CD8-positive, alpha-beta memory T cell (primary cell): ENCODE results near the gene ABCA12. TPM values are rescaled to one million over a fixed set of nuclear protein-coding genes. Genes with fewer than 3 reads are reported as not detected.

Experiments used
- CTCF ChIA-PET: fragments of 350-600 bp; sonication (Branson Sonifier 250); formaldehyde crosslinking; loops from one replicate; lab custom pipeline; 2021; ENCODE audit warnings: antibody characterized with exemption; lab: Charles Lee
- POLR2A ChIA-PET: fragments of 350-600 bp; sonication (Branson Sonifier 250); formaldehyde crosslinking; loops from one replicate; lab custom pipeline; 2021; ENCODE audit warnings: antibody characterized with exemption; lab: Charles Lee
- DNase-seq, 5 donors: peaks; one replicate each; pipeline versions ENCODE4 v3.0.0 to v3.0.0-alpha.2; 2020 to 2022; ENCODE audit warnings: mixed read lengths in 1 of 5
- H3K27ac ChIP-seq: one replicate; pipeline ENCODE4 v1.7.0; 2013; ENCODE audit warnings: low read depth, mild to moderate bottlenecking, low read length, moderate library complexity
- H3K27me3 ChIP-seq: 2 replicates; pipeline ENCODE4 v1.7.0; 2013; ENCODE audit warnings: low read length, mild to moderate bottlenecking; ENCODE audit not compliant: insufficient read depth, poor library complexity, severe bottlenecking
- H3K36me3 ChIP-seq: 2 replicates; pipeline ENCODE4 v1.7.0; 2013; ENCODE audit warnings: mild to moderate bottlenecking, low read length, moderate library complexity; ENCODE audit not compliant: insufficient read depth
- H3K4me1 ChIP-seq: 2 replicates; pipeline ENCODE4 v1.7.0; 2013; ENCODE audit warnings: mild to moderate bottlenecking, low read length, moderate library complexity; ENCODE audit not compliant: insufficient read depth
- H3K4me3 ChIP-seq: 2 replicates; pipeline ENCODE4 v1.7.0; 2013; ENCODE audit warnings: mild to moderate bottlenecking, low read length
- H3K9me3 ChIP-seq: 2 replicates; pipeline ENCODE4 v1.7.0; 2013; ENCODE audit warnings: mild to moderate bottlenecking, low read length
- H3K27ac Mint-ChIP-seq, 8 donors: one replicate each; pipeline ENCODE4 v1.8.0; 2020 to 2021; ENCODE audit warnings: mixed read lengths in 8 of 8, mild to moderate bottlenecking in 6 of 8, inconsistent platforms in 3 of 8, moderate library complexity in 3 of 8
- H3K27me3 Mint-ChIP-seq, 2 donors: one replicate each; pipeline ENCODE4 v1.8.0; 2020 to 2021; ENCODE audit warnings: mixed read lengths in 2 of 2, mild to moderate bottlenecking in 1 of 2, moderate library complexity in 1 of 2
- H3K36me3 Mint-ChIP-seq, 3 donors: one replicate each; pipeline ENCODE4 v1.8.0; 2020 to 2021; ENCODE audit warnings: mixed read lengths in 3 of 3, inconsistent platforms in 1 of 3, mild to moderate bottlenecking in 1 of 3
- H3K4me1 Mint-ChIP-seq, 3 donors: one replicate each; pipeline ENCODE4 v1.8.0; 2020 to 2021; ENCODE audit warnings: mixed read lengths in 3 of 3, inconsistent platforms in 1 of 3, mild to moderate bottlenecking in 1 of 3
- H3K4me3 Mint-ChIP-seq, 7 donors: one replicate each; pipeline ENCODE4 v1.8.0; 2020 to 2021; ENCODE audit warnings: mixed read lengths in 7 of 7, mild to moderate bottlenecking in 6 of 7, moderate library complexity in 4 of 7, inconsistent platforms in 2 of 7
- H3K9me3 Mint-ChIP-seq, 5 donors: one replicate each; pipeline ENCODE4 v1.8.0; 2020 to 2022; ENCODE audit warnings: mixed read lengths in 5 of 5, mild to moderate bottlenecking in 3 of 5, moderate library complexity in 2 of 5, inconsistent platforms in 1 of 5
- polyA plus RNA-seq: library from polyadenylated mRNA; unstranded; fragments of 300-500 nt; fragmentation: Illumina TruSeq; gene quantifications from one replicate; pipeline ENCODE4 v1.2.3, GENCODE V29; 2021
- total RNA-seq, 2 experiments: library from RNA; stranded (reverse); gene quantifications; one replicate each; pipeline ENCODE4 v1.2.3, GENCODE V29; 2021

ABCA12 gene
- total and polyA plus RNA-seq, 3 experiments from 2014 or later = not detected

DNA sequence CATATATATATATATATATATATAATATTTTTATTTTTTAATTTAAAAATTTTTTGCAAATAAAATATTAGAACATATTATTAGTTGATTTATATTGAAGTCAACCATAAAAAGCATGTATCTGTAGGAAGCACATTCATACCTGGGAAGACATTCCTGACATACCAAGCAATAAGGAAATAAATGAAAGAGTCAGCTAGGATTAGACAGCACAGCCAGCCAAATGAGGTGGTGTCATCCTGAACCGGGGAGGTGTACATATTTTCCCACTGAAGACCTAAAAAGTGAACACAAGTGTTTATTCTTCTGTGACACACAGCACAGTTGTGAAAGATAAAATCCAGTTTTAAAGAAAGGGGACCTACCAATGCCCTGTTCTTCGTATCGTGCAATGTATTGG is 149.2 kb downstream of the ABCA12 start:
- Histone ChIP-seq H3K4me3 (no peak overlapping the region), H3K9me3 (no peaks in the 10 kb centered on the region), H3K4me1 (no peaks in the 10 kb centered on the region), H3K27ac (no peak overlapping the region), H3K27me3 (no peaks in the 10 kb centered on the region), H3K36me3 (no peaks in the 10 kb centered on the region)
- no peak overlapping the region for H3K4me3 Mint-ChIP-seq
- H3K9me3 Mint-ChIP-seq = peaks cover 0 to 2% (median 0%) of the 10 kb centered on the region in 5 donors
- H3K27ac Mint-ChIP-seq = no peak overlapping the region
- ChIA-PET CTCF (no interaction called here), POLR2A (no interaction called here)
- no peaks in the 10 kb centered on the region for H3K4me1 Mint-ChIP-seq
- DNase-seq = no peak
- peaks cover 0 to 5% of the 10 kb centered on the region in 2 donors for H3K27me3 Mint-ChIP-seq
- H3K36me3 Mint-ChIP-seq = no peaks in the 10 kb centered on the region

- ChIA-PET POLR2A (no interaction called here), CTCF (no interaction called here)
- H3K27me3 ChIP-seq = no peaks in the 10 kb centered on the region
- Mint-ChIP-seq H3K27me3 (peaks cover 0 to 5% of the 10 kb centered on the region in 2 donors), H3K4me3 (no peak overlapping the region), H3K4me1 (no peaks in the 10 kb centered on the region), H3K27ac (no peak overlapping the region), H3K9me3 (peaks cover 0 to 2% (median 0%) of the 10 kb centered on the region in 5 donors), H3K36me3 (no peaks in the 10 kb centered on the region)
- H3K9me3 ChIP-seq = no peaks in the 10 kb centered on the region
- DNase-seq = no peak
- no peak overlapping the region for H3K27ac ChIP-seq
- H3K4me3 ChIP-seq = no peak overlapping the region
- no peaks in the 10 kb centered on the region for H3K4me1 ChIP-seq
- H3K36me3 ChIP-seq = no peaks in the 10 kb centered on the region
These were observed 151.2 kb downstream of the ABCA12 start for GRCh38 chr2:214987261-214987660.

GRCh38 chr2:214985619-214986018 is 152.8 kb downstream of the ABCA12 start:
- no peak overlapping the region for H3K4me3 ChIP-seq
- Mint-ChIP-seq H3K9me3 (peaks cover 0 to 2% (median 0%) of the 10 kb centered on the region in 5 donors), H3K4me3 (no peak overlapping the region), H3K36me3 (no peaks in the 10 kb centered on the region), H3K27ac (no peak overlapping the region), H3K27me3 (peaks cover 0 to 5% of the 10 kb centered on the region in 2 donors), H3K4me1 (no peaks in the 10 kb centered on the region)
- no peaks in the 10 kb centered on the region for H3K4me1 ChIP-seq
- ChIA-PET CTCF (no interaction called here), POLR2A (no interaction called here)
- H3K36me3 ChIP-seq = no peaks in the 10 kb centered on the region
- no peak for DNase-seq
- no peaks in the 10 kb centered on the region for H3K9me3 ChIP-seq
- no peaks in the 10 kb centered on the region for H3K27me3 ChIP-seq
- no peak overlapping the region for H3K27ac ChIP-seq

DNA sequence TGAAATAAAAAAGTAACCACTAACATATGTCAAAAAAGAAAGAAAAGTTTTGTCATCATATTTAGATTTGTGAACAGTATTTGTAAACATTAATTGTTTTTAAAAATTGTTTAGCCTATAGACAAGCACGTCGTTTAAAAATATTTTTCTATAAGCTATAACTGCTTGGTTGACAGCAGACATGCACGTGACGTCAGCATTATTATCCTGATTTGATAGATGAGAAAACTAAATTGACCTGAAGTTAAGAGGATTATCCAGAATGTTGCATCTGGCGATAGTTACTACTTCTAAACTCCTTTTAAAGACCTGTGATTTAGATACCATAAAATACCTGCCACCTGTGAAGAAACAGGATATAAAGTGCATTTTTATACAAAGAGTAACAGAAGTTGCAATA is 172.0 kb downstream of the ABCA12 start:
- Histone ChIP-seq H3K4me1 (no peaks in the 10 kb centered on the region), H3K27ac (no peak overlapping the region), H3K9me3 (no peaks in the 10 kb centered on the region), H3K27me3 (no peaks in the 10 kb centered on the region), H3K4me3 (no peak overlapping the region), H3K36me3 (no peaks in the 10 kb centered on the region)
- ChIA-PET CTCF (no interaction called here), POLR2A (no interaction called here)
- Mint-ChIP-seq H3K27ac (no peak overlapping the region), H3K9me3 (peaks cover 8 to 27% (median 11%) of the 10 kb centered on the region in 5 donors), H3K27me3 (peaks cover 3 to 7% of the 10 kb centered on the region in 2 donors), H3K36me3 (peaks cover 0 to 5% (median 0%) of the 10 kb centered on the region in 3 donors), H3K4me1 (no peaks in the 10 kb centered on the region), H3K4me3 (no peak overlapping the region)
- no peak for DNase-seq

DNA sequence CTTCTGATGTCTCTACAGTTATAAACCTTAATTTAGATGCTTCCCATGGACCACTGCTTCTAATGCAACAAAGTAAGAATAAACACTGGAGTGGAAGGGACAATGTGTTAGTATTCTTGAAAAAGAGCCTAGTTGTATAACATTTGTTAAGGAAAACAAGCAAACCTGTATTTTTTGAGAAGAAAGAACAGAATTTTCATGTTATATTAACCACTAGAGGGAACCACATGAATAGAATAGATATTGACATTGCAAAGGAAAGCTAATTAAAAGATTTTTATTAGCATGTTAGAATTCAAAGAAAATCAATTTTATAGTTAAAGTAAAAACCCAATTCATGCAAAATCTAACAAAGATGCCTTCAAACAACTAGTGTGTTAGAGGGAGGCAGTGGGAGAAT is 177.7 kb downstream of the ABCA12 start:
- Mint-ChIP-seq H3K9me3 (peaks cover 8 to 28% (median 11%) of the 10 kb centered on the region in 5 donors), H3K27me3 (peaks cover 3 to 12% of the 10 kb centered on the region in 2 donors), H3K4me1 (no peaks in the 10 kb centered on the region), H3K27ac (no peak overlapping the region), H3K36me3 (peaks cover 0 to 5% (median 0%) of the 10 kb centered on the region in 3 donors), H3K4me3 (no peak overlapping the region)
- H3K36me3 ChIP-seq = no peaks in the 10 kb centered on the region
- CTCF ChIA-PET = no interaction called here
- POLR2A ChIA-PET = no interaction called here
- no peaks in the 10 kb centered on the region for H3K9me3 ChIP-seq
- H3K4me3 ChIP-seq = no peak overlapping the region
- no peak for DNase-seq
- no peak overlapping the region for H3K27ac ChIP-seq
- no peaks in the 10 kb centered on the region for H3K4me1 ChIP-seq
- H3K27me3 ChIP-seq = no peaks in the 10 kb centered on the region

GRCh38 chr2:214946949-214947348 is 191.5 kb downstream of the ABCA12 start:
- DNase-seq = no peak
- Mint-ChIP-seq H3K27ac (no peak overlapping the region), H3K4me3 (no peak overlapping the region), H3K4me1 (no peaks in the 10 kb centered on the region), H3K27me3 (peaks cover 4 to 9% of the 10 kb centered on the region in 2 donors), H3K36me3 (no peaks in the 10 kb centered on the region), H3K9me3 (peaks cover 0 to 3% (median 0%) of the 10 kb centered on the region in 5 donors)
- no peak overlapping the region for H3K4me3 ChIP-seq
- H3K27me3 ChIP-seq = no peaks in the 10 kb centered on the region
- H3K9me3 ChIP-seq = no peaks in the 10 kb centered on the region
- ChIA-PET CTCF (no interaction called here), POLR2A (no interaction called here)
- H3K36me3 ChIP-seq = no peaks in the 10 kb centered on the region
- no peaks in the 10 kb centered on the region for H3K4me1 ChIP-seq
- no peak overlapping the region for H3K27ac ChIP-seq

DNA sequence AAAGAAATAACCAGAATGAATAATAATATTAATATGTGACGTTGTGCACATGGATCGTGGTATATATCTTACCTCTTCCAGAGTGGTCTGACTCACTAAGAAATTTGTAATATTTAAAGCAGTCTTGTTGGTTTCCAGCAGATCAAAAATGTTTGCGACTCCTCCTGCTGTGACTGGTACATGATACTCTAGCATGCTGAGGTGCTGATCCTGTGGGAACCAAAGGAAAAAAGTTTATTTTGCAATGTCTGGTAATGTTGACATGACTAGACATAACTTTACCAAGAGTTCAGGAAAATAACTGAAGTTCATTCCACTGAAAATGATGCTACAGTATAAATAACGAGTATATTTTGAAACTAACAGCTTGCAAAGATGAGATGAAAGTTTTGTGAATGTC is 204.4 kb downstream of the ABCA12 start:
- Mint-ChIP-seq H3K27me3 (no peaks in the 10 kb centered on the region), H3K4me3 (no peak overlapping the region), H3K9me3 (peaks cover 0 to 5% (median 0%) of the 10 kb centered on the region in 5 donors), H3K36me3 (no peaks in the 10 kb centered on the region), H3K4me1 (no peaks in the 10 kb centered on the region), H3K27ac (no peak overlapping the region)
- Histone ChIP-seq H3K9me3 (no peaks in the 10 kb centered on the region), H3K4me3 (no peak overlapping the region), H3K4me1 (no peaks in the 10 kb centered on the region), H3K36me3 (no peaks in the 10 kb centered on the region), H3K27me3 (no peaks in the 10 kb centered on the region), H3K27ac (no peak overlapping the region)
- ChIA-PET CTCF (no interaction called here), POLR2A (no interaction called here)
- DNase-seq = no peak

DNA sequence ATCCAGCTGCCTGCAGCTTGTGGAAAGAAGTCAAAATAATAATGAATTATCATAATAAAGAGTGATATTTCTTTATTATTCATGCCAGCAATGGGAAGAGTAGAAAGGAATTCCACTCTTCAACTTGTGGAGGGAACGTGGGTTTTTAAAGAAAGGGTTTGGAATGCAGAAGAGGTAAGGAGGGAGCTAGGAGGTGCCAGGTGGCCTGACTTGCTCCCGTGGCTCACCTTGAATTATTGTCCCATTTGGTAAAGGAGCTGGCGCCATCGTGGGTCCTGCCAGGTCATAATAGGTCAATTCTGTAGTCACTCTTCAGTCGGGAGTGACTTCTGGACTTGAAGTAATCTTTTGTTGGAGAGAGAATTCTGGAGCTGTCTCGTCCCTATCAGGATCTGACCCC is 233.8 kb downstream of the ABCA12 start:
- Histone ChIP-seq H3K4me1 (no peaks in the 10 kb centered on the region), H3K9me3 (no peaks in the 10 kb centered on the region), H3K27ac (no peak overlapping the region), H3K27me3 (no peaks in the 10 kb centered on the region), H3K4me3 (no peak overlapping the region), H3K36me3 (no peaks in the 10 kb centered on the region)
- Mint-ChIP-seq H3K9me3 (peaks cover 0 to 2% (median 0%) of the 10 kb centered on the region in 5 donors), H3K4me3 (no peak overlapping the region), H3K36me3 (no peaks in the 10 kb centered on the region), H3K4me1 (no peaks in the 10 kb centered on the region), H3K27ac (no peak overlapping the region), H3K27me3 (peaks cover 0 to 2% of the 10 kb centered on the region in 2 donors)
- POLR2A ChIA-PET = no interaction called here
- DNase-seq = no peak
- CTCF ChIA-PET = no interaction called here

DNA sequence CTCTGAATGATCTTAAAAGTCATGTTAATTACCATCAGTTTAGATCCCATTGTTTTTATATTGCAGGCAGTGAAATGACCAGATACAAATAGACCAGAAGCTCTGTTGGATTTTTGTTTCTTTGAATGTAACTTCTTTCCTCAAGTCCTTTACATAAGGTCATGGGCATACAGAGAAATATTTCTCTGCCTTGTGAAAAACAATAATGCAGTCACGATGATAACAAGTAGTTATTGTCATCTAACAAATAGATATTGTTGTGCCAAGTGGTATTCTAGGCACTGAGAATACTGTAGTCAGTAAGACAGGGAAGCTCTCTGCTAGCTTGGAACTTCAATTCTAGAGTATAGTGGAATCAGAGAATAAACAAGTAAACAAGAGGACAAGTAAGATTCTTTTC is 234.2 kb downstream of the ABCA12 start:
- no peak for DNase-seq
- Histone ChIP-seq H3K36me3 (no peaks in the 10 kb centered on the region), H3K27ac (no peak overlapping the region), H3K4me3 (no peak overlapping the region), H3K4me1 (no peaks in the 10 kb centered on the region), H3K9me3 (no peaks in the 10 kb centered on the region), H3K27me3 (no peaks in the 10 kb centered on the region)
- no peak overlapping the region for H3K4me3 Mint-ChIP-seq
- H3K36me3 Mint-ChIP-seq = no peaks in the 10 kb centered on the region
- ChIA-PET POLR2A (no interaction called here), CTCF (no interaction called here)
- H3K9me3 Mint-ChIP-seq = peaks cover 0 to 2% (median 0%) of the 10 kb centered on the region in 5 donors
- peaks cover 0 to 2% of the 10 kb centered on the region in 2 donors for H3K27me3 Mint-ChIP-seq
- H3K27ac Mint-ChIP-seq = no peak overlapping the region
- no peaks in the 10 kb centered on the region for H3K4me1 Mint-ChIP-seq
